GM12891 (cell line): ENCODE data around the gene PPP1R9B.

Experiments used
- POLR2A ChIP-seq: IDR thresholded peaks from 2 replicates; pipeline ENCODE4 v1.6.1; 2011; ENCODE audit warnings: low read depth, low read length, control low read depth
- POLR2AphosphoS5 ChIP-seq: IDR thresholded peaks from 2 replicates; pipeline ENCODE4 v1.6.1; 2011; ENCODE audit warnings: low read depth, low read length, control low read depth
- TAF1 ChIP-seq: IDR thresholded peaks from 2 replicates; pipeline ENCODE4 v1.6.1; 2011; ENCODE audit warnings: low read depth, low read length, control low read depth

GRCh38 chr17:50194140-50194933, 43.9 kb upstream of the PPP1R9B start:
- no peak for TF ChIP-seq POLR2AphosphoS5
- TF ChIP-seq TAF1, result no peak
- TF ChIP-seq POLR2A, result no peak
